HG03342 (cell line): ENCODE measurements around the gene GRIK3.

Source experiments
- ATAC-seq: cut with Tn5 transposase; IDR thresholded peaks from one replicate; pipeline ENCODE4 v1.9.1; 2021; ENCODE audit warnings: mild to moderate bottlenecking, moderate library complexity; ENCODE audit not compliant: unreplicated experiment

Gene GRIK3

GRCh38 chr1:37017720-37018119, 16.6 kb downstream of the GRIK3 start:
- ATAC-seq, result no peak

GRCh38 chr1:37016121-37016520, 18.2 kb downstream of the GRIK3 start:
- ATAC-seq, result no peak

GRCh38 chr1:37015713-37016112, 18.6 kb downstream of the GRIK3 start:
- ATAC-seq, result no peak

- ATAC-seq, result no peak
Measured at GRCh38 chr1:37012226-37012625, 22.1 kb downstream of the GRIK3 start.

- no peak for ATAC-seq
Measured at GRCh38 chr1:37010011-37010410, 24.3 kb downstream of the GRIK3 start.

- ATAC-seq, result no peak
Measured at GRCh38 chr1:37009521-37009920, 24.8 kb downstream of the GRIK3 start.

GRCh38 chr1:37006132-37006868, 28.0 kb downstream of the GRIK3 start:
- no peak for ATAC-seq

- no peak for ATAC-seq
Measured at GRCh38 chr1:37002898-37003297, 31.4 kb downstream of the GRIK3 start.

GRCh38 chr1:37001703-37002102, 32.6 kb downstream of the GRIK3 start:
- no peak for ATAC-seq

GRCh38 chr1:36996106-36996505, 38.2 kb downstream of the GRIK3 start:
- ATAC-seq, result no peak

- no peak for ATAC-seq
Measured at GRCh38 chr1:36994868-36995267, 39.4 kb downstream of the GRIK3 start.

GRCh38 chr1:36994294-36994693, 40.0 kb downstream of the GRIK3 start:
- ATAC-seq, result no peak

- ATAC-seq, result no peak
Measured at GRCh38 chr1:36992139-36992943, 42.0 kb downstream of the GRIK3 start.

- no peak for ATAC-seq
Measured at GRCh38 chr1:36991551-36991950, 42.8 kb downstream of the GRIK3 start.

GRCh38 chr1:36990928-36991327, 43.4 kb downstream of the GRIK3 start:
- no peak for ATAC-seq

- ATAC-seq, result no peak
Measured at GRCh38 chr1:36989241-36989640, 45.1 kb downstream of the GRIK3 start.

GRCh38 chr1:36988741-36989193, 45.5 kb downstream of the GRIK3 start:
- ATAC-seq, result no peak

GRCh38 chr1:36988321-36988720, 46.0 kb downstream of the GRIK3 start:
- no peak for ATAC-seq

GRCh38 chr1:36987276-36987675, 47.0 kb downstream of the GRIK3 start:
- ATAC-seq, result no peak

GRCh38 chr1:36986241-36986985, 47.9 kb downstream of the GRIK3 start:
- ATAC-seq, result no peak

- ATAC-seq, result no peak
Measured at GRCh38 chr1:36984675-36985074, 49.6 kb downstream of the GRIK3 start.
